Subcutaneous adipose tissue (tissue), 4 donors: ENCODE data around the gene AGBL4. TPM values are rescaled to one million over a fixed set of nuclear protein-coding genes. Genes with fewer than 3 reads are reported as not detected.

Experiments
- total RNA-seq, 4 donors: library from RNA; depleted of rRNA; stranded (reverse); fragments of >200 nt; gene quantifications; one replicate each; pipeline ENCODE4 v1.1.0, GENCODE V29; 2016
- TF ChIP-seq, protein P1 (sequence below): fragments of 450-650 bp; IDR thresholded peaks from one replicate; pipeline ENCODE4 v1.5.1; 2016; ENCODE audit warnings: low read depth, mild to moderate bottlenecking, control low read depth, antibody characterized with exemption, moderate library complexity

Gene AGBL4
- total RNA-seq, 4 donors from 2014 or later, result 0.16 to 3.6 (median 0.59) TPM

DNA sequence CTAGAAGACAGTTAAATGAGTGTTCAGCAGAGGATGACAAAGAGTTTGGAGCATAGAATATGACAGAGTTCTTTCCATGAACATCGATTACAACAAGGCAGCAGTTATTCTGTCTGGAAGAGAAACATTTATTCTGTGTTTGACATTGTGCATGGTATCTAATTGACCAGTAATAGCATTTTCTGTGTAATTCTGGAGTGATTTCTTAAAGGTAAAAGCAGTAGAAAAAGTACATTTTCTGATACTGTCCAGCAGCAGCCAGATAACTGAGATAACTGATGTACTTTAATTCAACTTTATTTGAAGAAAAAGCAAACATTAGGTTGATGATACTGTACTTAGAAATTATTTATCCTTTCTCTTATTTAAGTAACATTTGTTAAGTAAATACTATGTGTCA is 497.1 kb downstream of the AGBL4 start:
- TF ChIP-seq, protein P1, sequence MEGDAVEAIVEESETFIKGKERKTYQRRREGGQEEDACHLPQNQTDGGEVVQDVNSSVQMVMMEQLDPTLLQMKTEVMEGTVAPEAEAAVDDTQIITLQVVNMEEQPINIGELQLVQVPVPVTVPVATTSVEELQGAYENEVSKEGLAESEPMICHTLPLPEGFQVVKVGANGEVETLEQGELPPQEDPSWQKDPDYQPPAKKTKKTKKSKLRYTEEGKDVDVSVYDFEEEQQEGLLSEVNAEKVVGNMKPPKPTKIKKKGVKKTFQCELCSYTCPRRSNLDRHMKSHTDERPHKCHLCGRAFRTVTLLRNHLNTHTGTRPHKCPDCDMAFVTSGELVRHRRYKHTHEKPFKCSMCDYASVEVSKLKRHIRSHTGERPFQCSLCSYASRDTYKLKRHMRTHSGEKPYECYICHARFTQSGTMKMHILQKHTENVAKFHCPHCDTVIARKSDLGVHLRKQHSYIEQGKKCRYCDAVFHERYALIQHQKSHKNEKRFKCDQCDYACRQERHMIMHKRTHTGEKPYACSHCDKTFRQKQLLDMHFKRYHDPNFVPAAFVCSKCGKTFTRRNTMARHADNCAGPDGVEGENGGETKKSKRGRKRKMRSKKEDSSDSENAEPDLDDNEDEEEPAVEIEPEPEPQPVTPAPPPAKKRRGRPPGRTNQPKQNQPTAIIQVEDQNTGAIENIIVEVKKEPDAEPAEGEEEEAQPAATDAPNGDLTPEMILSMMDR, result no peak

DNA sequence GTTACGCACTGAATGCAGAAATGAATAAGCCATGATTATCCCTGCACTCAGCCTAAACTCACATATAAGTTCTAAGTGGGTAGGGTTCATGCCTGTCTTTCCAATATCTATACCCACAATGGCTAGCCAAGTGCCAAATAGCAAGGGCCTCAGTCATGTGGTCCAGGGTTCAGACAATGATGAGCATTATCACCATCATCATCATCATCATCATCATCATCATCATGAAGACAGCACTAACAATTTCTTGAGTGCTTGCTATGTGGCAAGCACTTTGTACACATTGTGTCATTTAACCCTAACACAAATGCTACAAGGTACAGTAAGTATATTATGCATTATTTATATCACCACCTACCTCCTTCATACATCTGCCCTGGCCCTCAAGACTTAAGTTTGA is 500.0 kb downstream of the AGBL4 start:
- TF ChIP-seq, protein P1, result no peak

DNA sequence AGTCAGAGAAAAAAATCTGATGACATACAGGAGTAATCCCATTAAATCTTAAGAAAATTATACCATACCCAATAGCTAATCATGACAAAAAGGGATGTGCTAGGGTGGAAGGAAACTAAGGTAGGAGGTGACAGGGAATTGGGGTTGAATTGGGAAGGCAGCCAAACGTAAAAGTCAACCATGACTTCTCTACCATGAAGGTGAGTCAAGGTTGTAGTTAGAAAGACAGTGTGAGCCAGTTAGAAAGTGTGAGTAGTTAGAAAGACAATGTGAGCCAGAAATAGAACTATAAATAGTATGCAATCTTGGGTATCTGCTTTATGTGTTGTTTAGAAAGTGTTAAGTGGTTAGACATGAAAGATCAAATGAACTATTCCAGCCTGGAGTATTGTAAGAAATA is 556.8 kb downstream of the AGBL4 start:
- TF ChIP-seq, protein P1, result no peak

DNA sequence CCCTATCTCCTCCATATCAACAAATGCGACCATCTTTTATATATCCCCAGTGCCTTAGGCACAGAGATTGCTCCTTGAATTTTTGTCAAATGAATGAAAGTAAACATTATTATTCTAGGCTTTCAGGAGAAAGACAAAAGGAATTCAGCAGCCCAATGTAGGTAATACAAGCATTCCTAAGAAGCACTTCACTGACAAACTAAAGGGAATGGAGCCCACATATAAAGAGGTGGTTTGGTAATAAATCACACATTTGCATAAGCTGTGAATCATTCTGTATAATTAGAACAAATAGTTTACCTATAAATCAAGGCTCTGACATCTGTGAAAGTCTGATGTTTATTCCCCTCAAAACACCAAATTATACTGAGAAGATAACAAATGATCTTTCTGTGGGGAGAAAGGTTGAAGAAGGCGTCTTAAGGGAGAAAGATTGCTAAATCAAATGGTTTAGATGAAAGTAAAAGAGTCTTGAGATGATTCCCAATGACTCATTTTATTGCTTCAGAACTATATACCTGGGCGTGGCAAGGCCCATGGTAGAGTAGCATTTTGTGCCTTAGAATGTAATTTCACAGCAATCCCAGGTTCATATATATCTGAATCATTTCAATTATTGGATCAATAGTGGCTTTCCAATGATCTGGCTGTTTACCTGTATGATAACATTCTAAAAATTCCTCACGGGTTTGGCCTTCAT is 558.1 kb downstream of the AGBL4 start:
- TF ChIP-seq, protein P1, result no peak

DNA sequence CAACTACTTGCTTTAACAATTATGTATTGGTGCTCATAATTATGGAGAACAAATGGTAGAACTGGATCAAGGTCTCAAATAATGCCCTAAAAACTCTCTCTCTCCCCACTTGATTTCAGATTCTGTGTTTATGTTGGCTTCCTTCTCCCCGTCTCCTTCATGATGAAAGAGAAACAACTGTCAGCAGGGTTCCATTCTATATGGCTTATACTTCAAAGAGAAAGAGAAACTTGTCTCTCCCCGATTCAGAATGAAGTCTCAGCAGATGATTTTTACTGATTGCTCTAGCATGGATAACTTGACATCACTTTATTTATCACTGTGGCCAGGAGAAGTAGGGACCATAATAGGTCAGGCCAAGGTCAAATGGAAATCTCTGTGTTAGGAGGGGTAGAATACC is 575.6 kb downstream of the AGBL4 start:
- TF ChIP-seq, protein P1, result no peak

DNA sequence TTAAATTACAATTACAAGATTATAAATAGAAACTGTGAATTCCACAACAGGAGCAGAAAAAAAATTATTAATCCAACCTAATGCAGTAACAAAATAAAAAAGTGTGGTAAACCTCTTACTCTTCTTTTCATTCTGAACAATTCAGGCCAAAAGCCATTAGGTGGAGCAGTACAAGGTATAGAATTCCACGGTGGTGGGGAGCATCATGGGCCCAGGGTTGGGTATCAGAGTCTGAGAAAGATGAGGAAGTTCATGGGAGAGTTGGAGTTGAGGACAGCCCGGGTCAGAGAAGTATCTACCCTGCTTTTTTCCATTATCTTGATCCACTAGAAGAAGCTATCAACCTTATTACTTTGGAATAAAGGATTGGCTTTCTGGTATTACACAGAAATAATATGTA is 586.9 kb downstream of the AGBL4 start:
- TF ChIP-seq, protein P1, result no peak

DNA sequence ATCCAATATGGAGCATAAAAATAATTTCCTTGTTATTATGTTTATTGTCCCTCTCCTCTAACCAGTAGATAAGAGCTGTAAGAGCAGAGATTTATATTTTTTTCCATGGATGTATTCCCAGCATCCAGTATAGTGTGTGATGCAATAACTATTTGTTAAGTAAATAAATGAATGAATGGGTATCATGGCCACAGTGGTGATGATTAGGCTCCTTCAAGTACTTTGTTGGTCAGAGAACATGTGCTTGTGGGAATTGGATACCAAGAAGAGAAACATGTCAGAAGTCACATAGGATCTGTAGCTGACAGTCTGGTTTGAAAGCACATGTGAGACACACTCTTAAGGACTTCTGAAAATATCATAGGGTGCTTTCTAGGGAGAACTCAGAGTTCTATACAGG is 588.5 kb downstream of the AGBL4 start:
- TF ChIP-seq, protein P1, result no peak
